Measurements from ENCODE around the gene EPHB2.

DNA sequence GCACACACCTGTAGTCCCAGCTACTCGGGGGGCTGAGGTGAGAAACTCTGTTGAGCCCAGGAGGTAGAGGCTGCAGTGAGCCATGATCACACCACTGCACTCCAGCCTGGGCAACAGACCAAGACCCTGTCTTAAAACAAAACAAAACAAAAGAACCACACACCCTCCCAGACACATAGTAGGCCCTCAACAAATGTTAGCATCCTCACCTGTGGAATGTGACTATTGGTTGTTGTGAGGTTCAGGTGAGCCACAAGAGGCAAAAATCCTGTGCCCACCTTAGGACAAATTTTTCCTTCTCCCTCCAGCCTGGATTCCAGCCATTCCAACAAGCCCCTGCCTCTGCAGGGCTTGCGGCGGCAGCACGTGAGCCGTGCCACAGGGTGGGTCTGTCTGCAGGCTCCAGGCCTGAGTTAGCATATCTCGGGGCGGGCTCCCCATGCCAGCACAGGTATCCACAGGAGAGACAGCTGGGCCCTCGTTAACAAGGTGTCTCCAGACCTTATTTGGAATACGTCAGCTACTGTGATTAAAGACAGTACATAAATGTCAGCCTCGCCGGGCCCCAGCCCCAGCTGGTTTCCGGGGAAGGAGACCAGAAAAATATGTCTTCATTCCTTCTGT is 40.2 kb upstream of the EPHB2 start:
- TF ChIP-seq, protein P1, sequence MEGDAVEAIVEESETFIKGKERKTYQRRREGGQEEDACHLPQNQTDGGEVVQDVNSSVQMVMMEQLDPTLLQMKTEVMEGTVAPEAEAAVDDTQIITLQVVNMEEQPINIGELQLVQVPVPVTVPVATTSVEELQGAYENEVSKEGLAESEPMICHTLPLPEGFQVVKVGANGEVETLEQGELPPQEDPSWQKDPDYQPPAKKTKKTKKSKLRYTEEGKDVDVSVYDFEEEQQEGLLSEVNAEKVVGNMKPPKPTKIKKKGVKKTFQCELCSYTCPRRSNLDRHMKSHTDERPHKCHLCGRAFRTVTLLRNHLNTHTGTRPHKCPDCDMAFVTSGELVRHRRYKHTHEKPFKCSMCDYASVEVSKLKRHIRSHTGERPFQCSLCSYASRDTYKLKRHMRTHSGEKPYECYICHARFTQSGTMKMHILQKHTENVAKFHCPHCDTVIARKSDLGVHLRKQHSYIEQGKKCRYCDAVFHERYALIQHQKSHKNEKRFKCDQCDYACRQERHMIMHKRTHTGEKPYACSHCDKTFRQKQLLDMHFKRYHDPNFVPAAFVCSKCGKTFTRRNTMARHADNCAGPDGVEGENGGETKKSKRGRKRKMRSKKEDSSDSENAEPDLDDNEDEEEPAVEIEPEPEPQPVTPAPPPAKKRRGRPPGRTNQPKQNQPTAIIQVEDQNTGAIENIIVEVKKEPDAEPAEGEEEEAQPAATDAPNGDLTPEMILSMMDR (IDR thresholded peaks at IDR 0.05), result no peak
- TF ChIP-seq EZH2 (IDR thresholded peaks at IDR 0.05; ENCODE audit: borderline replicate concordance, insufficient read depth, low read depth, low read length, poor library complexity, severe bottlenecking), result no peak

Measured in B cell (primary cell).